IPS DF 6.9 (cell line): ENCODE results near the gene KCNQ1.

Experiments used
- DNase-seq: peaks from one replicate; pipeline ENCODE4 v3.0.0-alpha.2; 2013; ENCODE audit warnings: low read depth, low spot score
- H3K27ac ChIP-seq: one replicate; pipeline ENCODE4 v1.5.1; 2013; ENCODE audit warnings: low read length, control low read depth
- H3K27me3 ChIP-seq: 2 replicates; pipeline ENCODE4 v1.6.1; 2013; ENCODE audit warnings: mild to moderate bottlenecking, low read length; ENCODE audit not compliant: control insufficient read depth, insufficient read depth
- H3K36me3 ChIP-seq: 2 replicates; pipeline ENCODE4 v1.6.1; 2013; ENCODE audit warnings: low read length; ENCODE audit not compliant: control insufficient read depth, insufficient read depth
- H3K4me1 ChIP-seq: 2 replicates; pipeline ENCODE4 v1.6.1; 2013; ENCODE audit warnings: low read length; ENCODE audit not compliant: control insufficient read depth, insufficient read depth
- H3K4me3 ChIP-seq: 2 replicates; pipeline ENCODE4 v1.5.1; 2013; ENCODE audit warnings: mild to moderate bottlenecking, low read length
- H3K9me3 ChIP-seq: 2 replicates; pipeline ENCODE4 v1.6.1; 2013; ENCODE audit warnings: low read length, inconsistent platforms; ENCODE audit not compliant: control insufficient read depth, insufficient read depth
- WGBS: extraction: QIAGEN DNeasy Blood & Tissue Kit; methylation state at CpG from one replicate; pipeline ENCODE4 v1.1.7; 2013; ENCODE audit warnings: mixed read lengths, missing lambda C conversion rate; ENCODE audit not compliant: insufficient read length, insufficient coverage; 5-methylcytosine and 5-hydroxymethylcytosine counted together

The KCNQ1 gene

DNA sequence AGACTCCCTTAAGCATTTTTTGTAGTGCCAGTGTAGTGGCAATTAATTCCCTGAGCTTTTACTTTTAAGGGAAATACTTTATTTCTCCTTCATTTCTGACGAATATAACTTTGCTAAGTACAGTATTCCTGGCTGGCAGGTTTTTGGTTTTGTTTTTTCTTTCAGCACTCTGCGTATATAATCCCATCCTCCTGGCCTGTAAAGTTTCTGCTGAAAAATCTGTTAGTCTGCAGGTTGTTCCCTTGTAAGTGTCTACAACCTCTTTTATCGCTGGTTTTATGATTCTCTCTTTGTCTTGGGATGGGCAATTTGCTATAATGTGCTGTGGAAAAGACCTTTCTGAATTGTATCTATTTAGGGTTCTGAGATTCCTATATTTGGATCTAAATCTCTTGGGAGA lies 198.9 kb downstream of the KCNQ1 start:
- Histone ChIP-seq H3K27me3 (0 out of 2 replicates have a peak, but pooled peaks cover 2% of the 10 kb centered on the region), H3K9me3 (peaks cover 13% of the 10 kb centered on the region), H3K4me1 (no peaks in the 10 kb centered on the region), H3K4me3 (no peak overlapping the region), H3K36me3 (no peaks in the 10 kb centered on the region), H3K27ac (no peak overlapping the region)
- no CpG with 5 or more reads among the region's 3 CpGs for WGBS
- DNase-seq: no peak

DNA sequence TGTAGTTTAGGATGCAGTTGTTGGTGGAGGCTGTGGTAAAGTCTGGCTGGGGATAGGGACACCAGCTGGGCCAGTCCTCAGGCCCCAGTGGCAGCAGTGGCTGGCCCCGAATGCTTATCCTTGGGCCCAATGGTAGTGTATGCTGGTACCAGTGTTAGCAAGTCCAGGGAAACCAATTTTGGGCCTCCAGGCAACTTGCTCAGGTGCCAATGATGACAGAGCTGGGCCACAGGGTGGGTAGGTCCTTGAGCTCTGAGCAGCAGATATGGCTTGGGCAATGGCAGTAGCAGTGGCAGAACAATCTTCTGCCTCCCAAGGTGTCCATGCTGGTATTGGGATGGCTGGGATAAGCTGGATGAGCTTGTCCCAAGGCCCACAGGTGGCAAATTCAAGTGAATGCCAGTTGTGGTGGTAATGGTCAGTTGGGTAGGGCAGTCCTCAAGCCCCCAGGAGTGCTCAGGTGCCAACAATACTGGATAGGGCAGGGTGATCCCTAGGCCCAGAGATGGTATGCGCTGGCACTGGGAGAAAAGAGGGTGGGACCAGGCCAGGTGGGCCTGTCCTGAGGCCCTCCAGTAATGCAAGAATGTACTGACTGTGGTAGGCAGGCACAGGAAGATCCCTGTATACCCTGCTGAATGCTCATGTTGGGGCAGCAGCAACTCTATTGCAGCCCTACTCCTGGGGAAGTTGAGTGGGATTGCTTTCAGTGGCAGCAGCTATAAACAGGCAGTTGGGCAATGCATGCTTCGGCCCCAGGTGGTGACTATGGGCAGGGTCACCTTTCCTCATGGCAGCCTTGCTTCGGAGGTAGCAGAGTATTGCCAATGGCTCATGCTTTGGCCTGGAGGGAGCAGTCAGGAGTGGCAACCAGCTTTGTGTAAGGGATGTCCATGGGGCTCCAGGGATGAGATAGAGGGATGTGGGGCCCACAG lies 200.3 kb downstream of the KCNQ1 start:
- Histone ChIP-seq H3K27me3 (0 out of 2 replicates have a peak, but pooled peaks cover 2% of the 10 kb centered on the region), H3K4me1 (no peaks in the 10 kb centered on the region), H3K36me3 (no peaks in the 10 kb centered on the region), H3K9me3 (peaks cover 13% of the 10 kb centered on the region), H3K27ac (no peak overlapping the region), H3K4me3 (no peak overlapping the region)
- no CpG with 5 or more reads among the region's 4 CpGs for WGBS
- DNase-seq: no peak

DNA sequence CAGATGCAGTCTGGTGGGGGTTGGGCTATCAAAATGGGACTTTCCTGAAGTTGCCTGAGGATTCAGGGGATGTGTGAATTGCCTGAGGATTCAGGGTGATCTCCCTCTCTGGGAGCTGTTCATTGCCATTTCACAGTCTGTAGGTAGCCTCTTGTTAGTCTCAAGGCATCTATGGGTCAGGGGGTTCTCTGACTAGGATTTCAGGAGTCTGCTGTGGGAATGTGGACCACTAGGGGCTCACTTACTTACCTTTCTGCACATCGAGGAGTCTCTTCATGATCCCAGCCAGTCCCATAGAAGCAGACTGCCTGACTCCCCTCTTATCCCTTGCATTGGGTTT lies 200.9 kb downstream of the KCNQ1 start:
- Histone ChIP-seq H3K4me1 (no peaks in the 10 kb centered on the region), H3K9me3 (peaks cover 17% of the 10 kb centered on the region), H3K27me3 (0 out of 2 replicates have a peak, but pooled peaks cover 2% of the 10 kb centered on the region), H3K27ac (no peak overlapping the region), H3K4me3 (no peak overlapping the region), H3K36me3 (no peaks in the 10 kb centered on the region)
- no CpG with 5 or more reads among the region's 1 CpG for WGBS
- DNase-seq: no peak

DNA sequence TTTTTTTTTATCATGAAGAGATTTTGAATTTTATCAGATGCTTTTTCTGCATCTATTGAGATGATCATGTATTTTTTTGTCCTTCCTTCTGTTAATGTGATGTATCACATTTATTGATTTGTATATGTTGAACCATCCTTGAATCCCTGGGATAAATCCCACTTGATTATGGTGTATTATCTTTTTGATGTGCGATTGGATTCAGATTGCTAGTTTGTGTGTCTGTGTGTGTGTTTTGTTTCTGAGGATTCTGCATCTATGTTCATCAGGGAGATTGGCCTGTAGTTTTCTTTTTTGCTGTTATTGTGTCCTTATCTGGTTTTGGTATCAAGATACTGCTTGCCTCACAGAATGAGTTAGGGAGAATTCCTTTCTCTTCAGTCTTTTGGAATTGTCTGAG lies 202.4 kb downstream of the KCNQ1 start:
- Histone ChIP-seq H3K4me3 (no peak overlapping the region), H3K4me1 (no peaks in the 10 kb centered on the region), H3K27me3 (0 out of 2 replicates have a peak, but pooled peaks cover 2% of the 10 kb centered on the region), H3K36me3 (no peaks in the 10 kb centered on the region), H3K27ac (no peak overlapping the region), H3K9me3 (peaks cover 17% of the 10 kb centered on the region)
- WGBS: no CpG with 5 or more reads among the region's 1 CpG
- no peak for DNase-seq

DNA sequence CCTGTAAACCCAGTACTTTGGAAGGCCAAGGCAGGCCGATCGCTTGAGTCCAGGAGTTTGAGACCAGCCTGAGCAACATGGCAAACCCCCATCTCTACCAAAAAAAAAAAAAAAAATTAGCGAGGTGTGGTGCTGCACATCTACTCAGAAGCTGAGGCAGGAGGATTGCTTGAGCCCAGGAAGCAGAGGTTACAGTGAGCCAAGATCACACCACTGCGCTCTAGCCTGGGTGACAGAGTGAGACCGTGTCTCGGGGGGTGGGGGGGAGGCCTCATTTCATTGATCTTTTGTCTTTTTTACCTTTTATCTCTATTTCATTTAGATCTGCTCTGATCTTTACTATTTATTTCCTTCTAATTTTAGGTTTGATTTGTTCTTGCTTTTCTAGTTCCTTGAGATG lies 203.1 kb downstream of the KCNQ1 start:
- H3K27ac ChIP-seq: no peak overlapping the region
- no peak overlapping the region for H3K4me3 ChIP-seq
- H3K36me3 ChIP-seq: no peaks in the 10 kb centered on the region; the same call in 1 of the 2 replicates
- peaks cover 21% of the 10 kb centered on the region for H3K9me3 ChIP-seq
- no peak for DNase-seq
- no CpG with 5 or more reads among the region's 6 CpGs for WGBS
- 0 out of 2 replicates have a peak, but pooled peaks cover 2% of the 10 kb centered on the region for H3K27me3 ChIP-seq
- H3K4me1 ChIP-seq: no peaks in the 10 kb centered on the region

DNA sequence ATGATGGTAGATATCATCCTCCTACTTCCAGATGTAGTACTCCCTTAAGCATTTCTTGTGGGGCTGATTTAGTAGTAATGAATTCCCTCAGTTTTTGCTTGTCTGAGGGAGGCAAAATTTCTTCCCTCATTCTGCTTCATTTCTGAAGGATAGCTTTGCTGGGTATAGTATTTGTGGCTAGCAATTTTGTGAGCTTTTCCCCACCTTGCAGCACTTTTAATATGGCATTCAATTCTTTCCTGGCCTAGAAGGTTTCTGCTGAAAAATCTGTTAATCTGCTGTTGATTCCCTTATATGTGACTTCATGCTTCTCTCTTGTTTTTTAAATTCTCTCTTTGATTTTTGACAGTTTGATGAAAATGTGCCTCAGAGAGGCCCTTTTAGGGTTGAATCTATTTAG lies 204.6 kb downstream of the KCNQ1 start:
- Histone ChIP-seq H3K27ac (no peak overlapping the region), H3K36me3 (no peaks in the 10 kb centered on the region; the same call in 1 of the 2 replicates)

DNA sequence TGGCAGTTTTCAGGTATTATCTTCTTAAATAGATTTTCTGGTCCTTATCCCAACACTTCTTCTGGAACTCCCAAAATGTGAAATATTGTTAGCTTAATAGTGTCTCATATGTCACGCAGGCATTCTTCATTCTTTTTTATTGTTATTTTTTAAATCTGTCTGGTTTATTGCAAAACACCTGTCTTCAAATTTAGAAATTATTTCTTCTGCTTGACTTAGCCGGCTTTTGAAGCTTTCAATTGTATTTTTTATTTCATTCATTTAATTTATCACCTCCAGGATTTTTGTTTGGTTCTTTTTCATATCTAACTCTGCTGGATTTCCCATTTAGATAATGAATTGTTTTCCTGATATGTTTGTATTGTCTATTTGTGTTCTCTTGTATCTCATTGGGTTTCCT lies 205.0 kb downstream of the KCNQ1 start:
- Histone ChIP-seq H3K9me3 (peaks cover 23% of the 10 kb centered on the region), H3K36me3 (no peaks in the 10 kb centered on the region; the same call in 1 of the 2 replicates), H3K27me3 (0 out of 2 replicates have a peak, but pooled peaks cover 2% of the 10 kb centered on the region), H3K4me1 (no peaks in the 10 kb centered on the region), H3K27ac (no peak overlapping the region), H3K4me3 (no peak overlapping the region)
- no CpG with 5 or more reads among the region's 2 CpGs for WGBS
- DNase-seq: no peak

More for the DNA sequence above, 204.6 kb downstream of the KCNQ1 start:
- Histone ChIP-seq H3K4me3 (no peak overlapping the region), H3K4me1 (no peaks in the 10 kb centered on the region), H3K9me3 (peaks cover 25% of the 10 kb centered on the region), H3K27me3 (0 out of 2 replicates have a peak, but pooled peaks cover 2% of the 10 kb centered on the region)
- no peak for DNase-seq

DNA sequence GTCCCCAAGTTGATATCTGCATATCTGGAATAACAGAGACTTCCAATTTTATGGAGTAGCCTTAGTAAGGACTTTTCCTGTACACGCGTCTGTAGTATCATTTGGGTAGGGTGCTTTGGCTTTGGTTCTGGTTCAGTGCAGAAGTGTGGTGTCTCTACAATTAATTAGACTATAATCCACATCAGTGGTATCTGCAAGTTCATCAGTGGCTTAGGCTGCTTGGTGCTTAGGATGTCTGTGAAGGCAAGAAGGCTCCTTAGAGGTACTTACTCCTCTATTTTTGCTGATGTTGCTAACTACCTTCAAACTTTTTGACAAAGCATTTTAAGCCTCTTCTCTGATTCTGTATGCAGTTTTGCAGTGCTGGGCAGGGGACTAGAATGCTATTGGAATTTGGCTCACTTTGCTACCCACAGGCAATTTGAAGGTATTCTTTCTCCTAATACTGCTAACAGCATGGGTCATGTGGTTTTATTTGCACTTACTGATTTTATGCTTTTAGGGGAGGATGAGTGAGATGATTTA lies 205.6 kb downstream of the KCNQ1 start:
- H3K36me3 ChIP-seq: no peaks in the 10 kb centered on the region; the same call in 1 of the 2 replicates
- no peak for DNase-seq
- no CpG with 5 or more reads among the region's 2 CpGs for WGBS
- H3K4me3 ChIP-seq: no peak overlapping the region
- peaks cover 20% of the 10 kb centered on the region for H3K9me3 ChIP-seq
- no peak overlapping the region for H3K27ac ChIP-seq
- H3K27me3 ChIP-seq: 0 out of 2 replicates have a peak, but pooled peaks cover 2% of the 10 kb centered on the region
- no peaks in the 10 kb centered on the region for H3K4me1 ChIP-seq

DNA sequence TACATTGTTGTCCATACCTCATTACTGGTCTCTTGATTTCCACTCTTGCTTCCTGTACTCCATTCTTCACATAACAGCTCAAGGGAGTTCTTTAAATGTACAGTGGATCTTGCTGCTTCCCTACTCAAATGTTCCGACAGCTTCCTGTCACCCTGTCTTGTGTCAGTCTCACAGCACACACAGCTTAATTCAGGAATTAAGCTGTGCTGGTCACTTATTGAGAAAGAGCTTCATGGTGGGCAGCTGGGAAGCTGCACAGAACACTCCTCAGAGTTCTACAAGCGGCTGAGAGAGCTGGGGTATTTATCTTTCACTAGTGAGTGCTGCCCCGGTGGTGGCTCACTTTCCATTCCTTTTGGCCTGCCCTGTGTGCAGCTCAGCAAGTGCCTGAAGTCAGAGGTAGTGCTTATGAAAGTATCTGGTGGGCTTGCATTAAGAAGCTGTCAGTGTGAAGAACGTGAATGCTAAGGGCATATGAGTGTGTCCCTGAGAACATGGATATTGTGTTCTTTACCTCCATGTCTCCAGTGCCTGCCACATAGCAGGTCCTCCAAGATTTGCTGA lies 206.3 kb downstream of the KCNQ1 start:
- Histone ChIP-seq H3K27me3 (0 out of 2 replicates have a peak, but pooled peaks cover 4% of the 10 kb centered on the region), H3K27ac (no peak overlapping the region), H3K9me3 (peaks cover 20% of the 10 kb centered on the region), H3K4me3 (no peak overlapping the region), H3K36me3 (no peaks in the 10 kb centered on the region; the same call in 1 of the 2 replicates), H3K4me1 (no peaks in the 10 kb centered on the region)
- WGBS: no CpG with 5 or more reads among the region's 4 CpGs
- no peak for DNase-seq

DNA sequence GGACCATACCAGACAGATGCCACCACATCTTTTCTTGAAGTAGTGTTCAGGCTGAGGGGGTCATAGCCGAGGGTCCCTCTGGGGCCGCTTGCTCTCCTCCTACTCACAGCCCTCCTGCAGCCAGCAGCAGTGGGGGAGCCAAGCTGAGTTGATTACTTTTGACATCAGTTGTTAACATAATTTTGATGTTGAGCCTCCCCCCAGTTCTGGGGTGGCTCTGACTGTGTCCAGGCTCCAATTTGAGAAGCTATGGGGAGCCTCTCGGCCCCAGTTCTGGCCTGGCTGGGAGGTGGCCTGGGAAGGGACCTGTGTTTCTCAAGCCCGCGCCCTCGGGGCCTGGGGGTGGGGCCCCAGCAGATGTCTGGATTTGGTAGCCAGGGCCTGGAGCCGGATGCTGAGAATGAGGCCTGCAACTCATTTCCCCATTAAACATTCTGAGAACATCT lies 207.0 kb downstream of the KCNQ1 start:
- H3K9me3 ChIP-seq: peaks cover 16% of the 10 kb centered on the region
- H3K4me3 ChIP-seq: no peak overlapping the region
- 0 out of 2 replicates have a peak, but pooled peaks cover 4% of the 10 kb centered on the region for H3K27me3 ChIP-seq
- H3K4me1 ChIP-seq: no peaks in the 10 kb centered on the region
- H3K36me3 ChIP-seq: no peaks in the 10 kb centered on the region; the same call in 1 of the 2 replicates
- no peak for DNase-seq
- no peak overlapping the region for H3K27ac ChIP-seq
- WGBS: no CpG with 5 or more reads among the region's 7 CpGs
